Esophagus muscularis mucosa (tissue), 4 donors: ENCODE data around the gene ANKRD29. TPM values are rescaled to one million over a fixed set of nuclear protein-coding genes. Genes with fewer than 3 reads are reported as not detected.

Source experiments
- DNase-seq: peaks from one replicate; pipeline ENCODE4 v3.0.0-alpha.2; 2017; ENCODE audit errors: extremely low spot score
- H3K27ac ChIP-seq, 4 donors: fragments of 200-600 bp; sonication (generic); replicated peaks in 1 of 4; 1 replicate in 3 of 4; 2 replicates in 1 of 4; pipeline ENCODE4 v1.5.1; 2016 to 2019; ENCODE audit warnings: mild to moderate bottlenecking in 1 of 4
- H3K27me3 ChIP-seq, 4 donors: fragments of 200-600 bp; sonication (generic); one replicate each; pipeline versions ENCODE4 v1.5.1 to v1.6.0; 2016 to 2019
- H3K36me3 ChIP-seq, 4 donors: fragments of 200-600 bp; sonication (generic); one replicate each; pipeline ENCODE4 v1.5.1; 2016 to 2019
- H3K4me1 ChIP-seq, 4 donors: fragments of 200-600 bp; sonication (generic); one replicate each; pipeline ENCODE4 v1.5.1; 2016 to 2019
- H3K4me3 ChIP-seq, 4 donors: fragments of 200-600 bp; sonication (generic); 1 replicate in 2 of 4; 2 replicates in 2 of 4; pipeline ENCODE4 v1.5.1; 2016 to 2019; ENCODE audit warnings: mild to moderate bottlenecking in 4 of 4, moderate library complexity in 1 of 4
- H3K9me3 ChIP-seq, 4 donors: fragments of 200-600 bp; sonication (generic); 1 replicate in 3 of 4; 2 replicates in 1 of 4; pipeline ENCODE4 v1.5.1; 2016 to 2019
- CTCF ChIP-seq, 3 experiments: fragments of 200-600 bp in 2 of 3; fragments of 450-650 bp in 1 of 3; sonication (generic) in 2 of 3; IDR thresholded peaks; one replicate each; pipeline ENCODE4 v1.5.1; 2017 to 2019; ENCODE audit warnings: antibody characterized with exemption in 3 of 3, mild to moderate bottlenecking in 2 of 3, moderate library complexity in 1 of 3
- EP300 ChIP-seq: sonication (generic); formaldehyde crosslinking; IDR thresholded peaks from one replicate; pipeline ENCODE4 v1.6.1; 2017; ENCODE audit warnings: antibody characterized with exemption
- POLR2A ChIP-seq: fragments of 450-650 bp; IDR thresholded peaks from one replicate; pipeline ENCODE4 v1.6.1; 2017; ENCODE audit warnings: antibody characterized with exemption, moderate library complexity, mild to moderate bottlenecking, low read depth
- POLR2AphosphoS5 ChIP-seq, 2 donors: sonication (generic); formaldehyde crosslinking; IDR thresholded peaks; one replicate each; pipeline ENCODE4 v1.6.1; 2017; ENCODE audit warnings: antibody characterized with exemption in 2 of 2
- WGBS: methylation state at CpG from one replicate; pipeline ENCODE4 v1.1.5; 2018; 5-methylcytosine and 5-hydroxymethylcytosine counted together
- intact Hi-C: fragments of 100-400 bp; cut with DNase I; formaldehyde crosslinking; loops from one replicate; pipeline ENCODE4 v1.15.1; 2023
- total RNA-seq, 4 donors: library from RNA; depleted of rRNA; stranded (reverse); fragments of >200 nt; gene quantifications; one replicate each; pipeline versions ENCODE4 v1.1.0 to v1.2.1, GENCODE V29; 2016

The ANKRD29 gene
- total RNA-seq, 4 donors from 2014 or later = 7.8 to 14.4 (median 10.9) TPM

GRCh38 chr18:23683155-23683554, 20.4 kb upstream of the ANKRD29 start:
- no peak for DNase-seq
- 71% methylated on average over 3 of the region's 3 CpGs for WGBS
- Histone ChIP-seq H3K27me3 (no peaks in the 10 kb centered on the region), H3K4me1 (peaks cover 0 to 5% (median 2%) of the 10 kb centered on the region in 4 donors), H3K27ac (no peak overlapping the region), H3K9me3 (no peaks in the 10 kb centered on the region), H3K4me3 (no peak overlapping the region), H3K36me3 (no peaks in the 10 kb centered on the region)
- intact Hi-C loops = no loop called here
- TF ChIP-seq POLR2A = no peak
- TF ChIP-seq EP300 = no peak
- no peak for TF ChIP-seq CTCF (IDR thresholded peaks at IDR 0.05)
- no peak for TF ChIP-seq POLR2AphosphoS5 (IDR thresholded peaks at IDR 0.05)

GRCh38 chr18:23682472-23682871, 19.8 kb upstream of the ANKRD29 start:
- Histone ChIP-seq H3K27me3 (no peaks in the 10 kb centered on the region), H3K4me3 (no peak overlapping the region), H3K27ac (no peak overlapping the region), H3K9me3 (no peaks in the 10 kb centered on the region), H3K4me1 (peaks cover 0 to 5% (median 2%) of the 10 kb centered on the region in 4 donors), H3K36me3 (no peaks in the 10 kb centered on the region)
- no peak for DNase-seq
- 100% methylated on average over 1 of the region's 1 CpG for WGBS
- TF ChIP-seq POLR2A (no peak), POLR2AphosphoS5 (IDR thresholded peaks at IDR 0.05) (no peak), CTCF (IDR thresholded peaks at IDR 0.05) (no peak), EP300 (no peak)
- intact Hi-C loops = no loop called here

- Histone ChIP-seq H3K27ac (no peak overlapping the region), H3K4me3 (no peak overlapping the region), H3K4me1 (peaks cover 0 to 5% (median 2%) of the 10 kb centered on the region in 4 donors), H3K27me3 (no peaks in the 10 kb centered on the region), H3K9me3 (no peaks in the 10 kb centered on the region), H3K36me3 (no peaks in the 10 kb centered on the region)
- intact Hi-C loops = no loop called here
- TF ChIP-seq CTCF (IDR thresholded peaks at IDR 0.05) (no peak), EP300 (no peak), POLR2A (no peak), POLR2AphosphoS5 (IDR thresholded peaks at IDR 0.05) (no peak)
- WGBS = 94% methylated on average over 2 of the region's 2 CpGs
- DNase-seq = no peak
Measured at GRCh38 chr18:23682045-23682444, 19.3 kb upstream of the ANKRD29 start.

- H3K4me3 ChIP-seq = no peak overlapping the region
- H3K4me1 ChIP-seq = no peaks in the 10 kb centered on the region
- 83% methylated on average over 3 of the region's 3 CpGs for WGBS
- H3K27me3 ChIP-seq = no peaks in the 10 kb centered on the region
- no peak for TF ChIP-seq POLR2A
- TF ChIP-seq POLR2AphosphoS5 (IDR thresholded peaks at IDR 0.05) = no peak
- no peak for TF ChIP-seq EP300
- TF ChIP-seq CTCF (IDR thresholded peaks at IDR 0.05) = no peak
- no peaks in the 10 kb centered on the region for H3K9me3 ChIP-seq
- H3K36me3 ChIP-seq = no peaks in the 10 kb centered on the region
- intact Hi-C loops = no loop called here
- DNase-seq = no peak
- no peak overlapping the region for H3K27ac ChIP-seq
Measured at GRCh38 chr18:23675896-23676295, 13.2 kb upstream of the ANKRD29 start.

- no peak for DNase-seq
- H3K27ac ChIP-seq = no peak overlapping the region
- H3K4me3 ChIP-seq = no peak overlapping the region
- TF ChIP-seq EP300 (no peak), CTCF (IDR thresholded peaks at IDR 0.05) (no peak), POLR2AphosphoS5 (IDR thresholded peaks at IDR 0.05) (no peak), POLR2A (no peak)
- intact Hi-C loops = no loop called here
- H3K36me3 ChIP-seq = no peaks in the 10 kb centered on the region
- H3K9me3 ChIP-seq = no peaks in the 10 kb centered on the region
- H3K4me1 ChIP-seq = no peaks in the 10 kb centered on the region
- H3K27me3 ChIP-seq = no peaks in the 10 kb centered on the region
Measured at GRCh38 chr18:23675236-23675635, 12.5 kb upstream of the ANKRD29 start.
